Endothelial cell of umbilical vein (primary cell): ENCODE data around the gene ARHGAP18. TPM values are rescaled to one million over a fixed set of nuclear protein-coding genes. Genes with fewer than 3 reads are reported as not detected.
A peak's percentile ranks its signal among the peaks of the same experiment; 100 is the strongest.

Source experiments
- BruUV-seq: library from RNA; stranded (reverse); fragments of 400-500 nt; replicated peaks from 2 replicates; lab custom pipeline; 2021; lab: Mats Ljungman, UMichigan
- CTCF ChIA-PET: fragments of 300-600, 350-600 bp; sonication (Branson Sonifier 250); formaldehyde crosslinking; loops from one replicate; lab custom pipeline; 2021; ENCODE audit warnings: antibody characterized with exemption, inconsistent platforms; lab: Charles Lee
- POLR2A ChIA-PET: fragments of 300-600, 350-600 bp; sonication (Branson Sonifier 250); formaldehyde crosslinking; loops from one replicate; lab custom pipeline; 2021; ENCODE audit warnings: antibody characterized with exemption, inconsistent platforms; lab: Charles Lee
- DNase-seq: peaks from one replicate; pipeline ENCODE4 v3.0.0-alpha.2; 2011; ENCODE audit warnings: low read depth, low spot score
- FAIRE-seq: peaks from 2 replicates; lab custom pipeline; 2011; peaks lifted over from hg19 to GRCh38; lab: Jason Lieb, UNC
- H2AFZ ChIP-seq: 2 replicates; pipeline ENCODE4 v1.6.0; 2012; ENCODE audit warnings: low read depth, low read length, control low read depth, inconsistent platforms
- H3K27ac ChIP-seq: 2 replicates; pipeline ENCODE4 v1.5.1; 2011; ENCODE audit warnings: low read depth, mild to moderate bottlenecking, control low read depth, low read length, moderate library complexity; ENCODE audit not compliant: insufficient read depth
- H3K27me3 ChIP-seq, 2 experiments: 2 replicates each; pipeline versions ENCODE4 v1.6.0 to v1.6.1; 2011; ENCODE audit warnings: low read length in 2 of 2, mixed read lengths in 1 of 2; ENCODE audit not compliant: control insufficient read depth in 2 of 2, insufficient read depth in 2 of 2
- H3K36me3 ChIP-seq, 2 experiments: 2 replicates in 1 of 2; 3 replicates in 1 of 2; pipeline ENCODE4 v1.5.1; 2011; ENCODE audit warnings: low read length in 2 of 2, mild to moderate bottlenecking in 1 of 2, moderate library complexity in 1 of 2; ENCODE audit not compliant: control insufficient read depth in 2 of 2, insufficient read depth in 2 of 2; ENCODE audit errors: extremely low read depth in 1 of 2
- H3K4me1 ChIP-seq: 3 replicates; pipeline ENCODE4 v1.5.1; 2011; ENCODE audit warnings: mild to moderate bottlenecking, low read length; ENCODE audit not compliant: control insufficient read depth, insufficient read depth; ENCODE audit errors: extremely low read depth
- H3K4me2 ChIP-seq: 2 replicates; pipeline ENCODE4 v1.6.1; 2011; ENCODE audit warnings: low read length, control low read depth, mixed read lengths; ENCODE audit not compliant: insufficient read depth
- H3K4me3 ChIP-seq, 3 experiments: fragments of 200-600 bp in 1 of 3; sonication (generic), shearing (Covaris generic) in 1 of 3; replicated peaks in 1 of 3; 2 replicates each; pipeline ENCODE4 v1.5.1; 2011 to 2016; ENCODE audit warnings: control low read depth in 3 of 3, low read length in 3 of 3, mild to moderate bottlenecking in 2 of 3, inconsistent platforms in 1 of 3, low read depth in 1 of 3, moderate library complexity in 1 of 3; ENCODE audit not compliant: insufficient read depth in 1 of 3
- H3K79me2 ChIP-seq: 2 replicates; pipeline ENCODE4 v1.6.0; 2012; ENCODE audit warnings: low read length, inconsistent platforms; ENCODE audit not compliant: control insufficient read depth, insufficient read depth
- H3K9ac ChIP-seq: replicated peaks from 2 replicates; pipeline ENCODE3; 2011; ENCODE audit warnings: low read length, control low read depth; ENCODE audit not compliant: insufficient read depth; ENCODE audit errors: extremely low read depth
- H3K9me1 ChIP-seq: replicated peaks from 3 replicates; pipeline ENCODE4 v1.6.0; 2011; ENCODE audit warnings: mild to moderate bottlenecking, low read length; ENCODE audit not compliant: control insufficient read depth, insufficient read depth; ENCODE audit errors: extremely low read depth
- H3K9me3 ChIP-seq: replicated peaks from 2 replicates; pipeline ENCODE4 v1.5.1; 2012; ENCODE audit warnings: low read length, inconsistent platforms; ENCODE audit not compliant: control insufficient read depth, insufficient read depth
- H4K20me1 ChIP-seq: replicated peaks from 2 replicates; pipeline ENCODE3; 2011; ENCODE audit warnings: mild to moderate bottlenecking, low read length; ENCODE audit not compliant: control insufficient read depth, insufficient read depth; ENCODE audit errors: extremely low read depth
- EZH2 ChIP-seq: IDR thresholded peaks from 2 replicates; pipeline ENCODE4 v1.6.1; 2012; ENCODE audit warnings: borderline replicate concordance, low read depth, mild to moderate bottlenecking, moderate library complexity, low read length, inconsistent platforms; ENCODE audit not compliant: severe bottlenecking
- POLR2A ChIP-seq: IDR thresholded peaks from 2 replicates; pipeline ENCODE4 v1.6.1; 2012; ENCODE audit warnings: low read depth, mild to moderate bottlenecking, control low read depth, low read length
- dilution Hi-C: fragments of 300-500 bp; cut with MboI; formaldehyde crosslinking; loops from one replicate; pipeline ENCODE4 v1.15.0; 2019; ENCODE audit warnings: low sequenced_read_pairs; ENCODE audit not compliant: extremely low pct_ligation_motif_present
- intact Hi-C: fragments of 100-400 bp; cut with micrococcal nuclease; formaldehyde crosslinking; loops from one replicate; pipeline ENCODE4 v1.10.0; 2022
- polyA plus RNA-seq, 4 experiments: library from polyadenylated mRNA; depleted of rRNA in 3 of 4; stranded (reverse) in 3 of 4; unstranded in 1 of 4; fragments of >200 nt; gene quantifications; 2 replicates each; pipeline versions ENCODE4 v1.2.1 to v1.2.3, GENCODE V29; 2011 to 2012; ENCODE audit warnings: missing spikeins in 1 of 4
- total RNA-seq: library from RNA; stranded (reverse); gene quantifications from 2 replicates; pipeline ENCODE4 v1.2.3, GENCODE V29; 2021
- TF ChIP-seq, protein P1 (sequence below), 2 donors: IDR thresholded peaks; 1 replicate in 1 of 2; 2 replicates in 1 of 2; pipeline ENCODE4 v1.5.1; 2011; ENCODE audit warnings: low read length in 2 of 2, mild to moderate bottlenecking in 2 of 2, moderate library complexity in 2 of 2, control low read depth in 1 of 2, inconsistent platforms in 1 of 2, low read depth in 1 of 2; ENCODE audit not compliant: insufficient read depth in 1 of 2; ENCODE audit errors: extremely low read depth in 1 of 2

Gene ARHGAP18
- total and polyA plus RNA-seq, 2 donors (not counting 3 experiments of a cell fraction or from before 2014, with no cell fraction given), result 13.1 to 86.1 TPM

GRCh38 chr6:129730477-129731165 lies 20.6 kb upstream of the ARHGAP18 start:
- ChIA-PET POLR2A (interaction anchor here (1.4 kb wide), 1 partner anchor 21 kb away, joined by 4 read pairs; the partner anchor contains the start of gene ARHGAP18), CTCF (interaction anchor here (0.8 to 3.7 kb wide), 20 partner anchors 9 to 291 kb away, joined by 3 to 40 read pairs (median 5); partner anchors contain the start of gene ARHGAP18)
- H3K79me2 ChIP-seq, result no peaks in the 10 kb centered on the region
- no peak overlapping the region for H3K4me3 ChIP-seq
- intact Hi-C loops (loop anchor here (1.0 kb wide), 4 partner anchors 57 to 231 kb away; no protein-coding TSS in a partner anchor), dilution Hi-C loops (no loop called here)
- no peaks in the 10 kb centered on the region for H4K20me1 ChIP-seq
- FAIRE-seq (peak; percentile 87), DNase-seq (peak; percentile 63)
- no peaks in the 10 kb centered on the region for H3K9me3 ChIP-seq
- H3K4me2 ChIP-seq, result no peak overlapping the region
- H3K36me3 ChIP-seq, result no peaks in the 10 kb centered on the region
- TF ChIP-seq, protein P1, sequence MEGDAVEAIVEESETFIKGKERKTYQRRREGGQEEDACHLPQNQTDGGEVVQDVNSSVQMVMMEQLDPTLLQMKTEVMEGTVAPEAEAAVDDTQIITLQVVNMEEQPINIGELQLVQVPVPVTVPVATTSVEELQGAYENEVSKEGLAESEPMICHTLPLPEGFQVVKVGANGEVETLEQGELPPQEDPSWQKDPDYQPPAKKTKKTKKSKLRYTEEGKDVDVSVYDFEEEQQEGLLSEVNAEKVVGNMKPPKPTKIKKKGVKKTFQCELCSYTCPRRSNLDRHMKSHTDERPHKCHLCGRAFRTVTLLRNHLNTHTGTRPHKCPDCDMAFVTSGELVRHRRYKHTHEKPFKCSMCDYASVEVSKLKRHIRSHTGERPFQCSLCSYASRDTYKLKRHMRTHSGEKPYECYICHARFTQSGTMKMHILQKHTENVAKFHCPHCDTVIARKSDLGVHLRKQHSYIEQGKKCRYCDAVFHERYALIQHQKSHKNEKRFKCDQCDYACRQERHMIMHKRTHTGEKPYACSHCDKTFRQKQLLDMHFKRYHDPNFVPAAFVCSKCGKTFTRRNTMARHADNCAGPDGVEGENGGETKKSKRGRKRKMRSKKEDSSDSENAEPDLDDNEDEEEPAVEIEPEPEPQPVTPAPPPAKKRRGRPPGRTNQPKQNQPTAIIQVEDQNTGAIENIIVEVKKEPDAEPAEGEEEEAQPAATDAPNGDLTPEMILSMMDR (IDR thresholded peaks at IDR 0.05; ENCODE audit: extremely low read depth in 1 of 2, insufficient read depth in 1 of 2, low read depth in 1 of 2, low read length in 2 of 2), result peak; percentile 29 to 40
- no peak for TF ChIP-seq EZH2
- no peaks in the 10 kb centered on the region for H3K9me1 ChIP-seq
- no peaks in the 10 kb centered on the region for H3K27me3 ChIP-seq
- H3K27ac ChIP-seq, result no peak overlapping the region
- BruUV-seq, result no TSS peak
- H3K9ac ChIP-seq, result no peak overlapping the region
- H3K4me1 ChIP-seq, result peaks cover 7% of the 10 kb centered on the region
- H2AFZ ChIP-seq, result peak overlapping the region; percentile 58

DNA sequence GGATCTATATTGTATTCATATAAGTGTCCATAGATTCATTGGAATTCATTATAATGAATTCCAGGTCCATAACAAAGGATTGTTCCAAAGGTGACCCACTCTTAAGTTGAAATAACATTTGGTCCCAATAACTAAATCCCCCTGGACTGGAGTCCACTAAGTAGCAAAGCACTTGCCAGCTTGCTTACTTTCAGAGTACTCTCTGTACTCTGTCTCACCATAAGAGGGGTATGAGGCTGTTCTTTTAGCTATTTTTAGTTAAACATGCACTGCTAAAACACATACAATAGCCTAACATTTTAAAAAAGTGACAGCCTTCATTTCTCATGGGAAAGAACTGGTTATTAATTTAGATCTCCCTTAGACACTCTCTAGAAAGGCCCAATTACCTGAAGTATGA lies 16.7 kb upstream of the ARHGAP18 start:
- POLR2A ChIA-PET, result no interaction called here
- dilution Hi-C loops (no loop called here), intact Hi-C loops (no loop called here)
- CTCF ChIA-PET, result interaction anchor here (1.3 to 1.6 kb wide), 3 partner anchors 12 to 294 kb away, joined by 3 to 5 read pairs (median 3); no protein-coding TSS in a partner anchor
- TF ChIP-seq POLR2A, result no peak
- FAIRE-seq, result no peak
- no peak overlapping the region for H3K4me2 ChIP-seq
- no TSS peak for BruUV-seq
- H4K20me1 ChIP-seq, result no peaks in the 10 kb centered on the region
- no peaks in the 10 kb centered on the region for H3K79me2 ChIP-seq
- H3K4me1 ChIP-seq, result peaks cover 11% of the 10 kb centered on the region
- H3K9me1 ChIP-seq, result no peaks in the 10 kb centered on the region
- no peaks in the 10 kb centered on the region for H3K27me3 ChIP-seq
- no peak overlapping the region for H3K4me3 ChIP-seq
- H3K27ac ChIP-seq, result no peak overlapping the region
- no peaks in the 10 kb centered on the region for H3K36me3 ChIP-seq
- H3K9ac ChIP-seq, result no peak overlapping the region
- no peak for DNase-seq
- no peaks in the 10 kb centered on the region for H3K9me3 ChIP-seq
- H2AFZ ChIP-seq, result no peak overlapping the region
